Osteoblast (primary cell): ENCODE measurements around the gene PTPRF. TPM values are rescaled to one million over a fixed set of nuclear protein-coding genes. Genes with fewer than 3 reads are reported as not detected.
A peak's percentile ranks its signal among the peaks of the same experiment; 100 is the strongest.

Experiments used
- DNase-seq: peaks from one replicate; pipeline ENCODE4 v3.0.0; 2011; ENCODE audit warnings: low spot score, mixed read lengths; ENCODE audit not compliant: insufficient read length; ENCODE audit errors: missing footprints
- H2AFZ ChIP-seq: 2 replicates; pipeline ENCODE4 v1.6.0; 2011; ENCODE audit warnings: mild to moderate bottlenecking, low read length
- H3K27ac ChIP-seq: 2 replicates; pipeline ENCODE4 v1.5.1; 2011; ENCODE audit warnings: mild to moderate bottlenecking, low read depth, low read length, moderate library complexity
- H3K27me3 ChIP-seq: 2 replicates; pipeline ENCODE4 v1.6.0; 2012; ENCODE audit warnings: mild to moderate bottlenecking, control low read depth, inconsistent platforms, low read length, moderate library complexity; ENCODE audit not compliant: insufficient read depth
- H3K36me3 ChIP-seq: 2 replicates; pipeline ENCODE4 v1.5.1; 2011; ENCODE audit warnings: mild to moderate bottlenecking, low read length, control low read depth, moderate library complexity; ENCODE audit not compliant: insufficient read depth
- H3K4me1 ChIP-seq: 2 replicates; pipeline ENCODE4 v1.5.1; 2011; ENCODE audit warnings: mild to moderate bottlenecking, low read length, control low read depth, moderate library complexity; ENCODE audit not compliant: insufficient read depth
- H3K4me2 ChIP-seq: 2 replicates; pipeline ENCODE4 v1.6.0; 2011; ENCODE audit warnings: mild to moderate bottlenecking, low read length; ENCODE audit not compliant: insufficient read depth
- H3K4me3 ChIP-seq: fragments of 200-600 bp; sonication (generic); 3 replicates; pipeline ENCODE4 v1.5.1; 2012; ENCODE audit warnings: mild to moderate bottlenecking, low read length, inconsistent platforms; ENCODE audit not compliant: insufficient read depth
- H3K79me2 ChIP-seq: 2 replicates; pipeline ENCODE4 v1.6.0; 2012; ENCODE audit warnings: mild to moderate bottlenecking, low read length, control low read depth, inconsistent platforms; ENCODE audit not compliant: insufficient read depth
- H3K9me3 ChIP-seq: 2 replicates; pipeline ENCODE4 v1.5.1; 2011; ENCODE audit warnings: low read depth, low read length, control low read depth
- H4K20me1 ChIP-seq: 2 replicates; pipeline ENCODE4 v1.6.0; 2012; ENCODE audit warnings: mild to moderate bottlenecking, low read length, control low read depth; ENCODE audit not compliant: insufficient read depth
- total RNA-seq: library from RNA; depleted of rRNA; stranded (reverse); fragments of >200 nt; gene quantifications from 2 replicates; pipeline ENCODE4 v1.2.3, GENCODE V29; 2012
- TF ChIP-seq, protein P1 (sequence below): IDR thresholded peaks from 2 replicates; pipeline ENCODE4 v1.5.1; 2011; ENCODE audit warnings: mild to moderate bottlenecking, low read depth, low read length, moderate library complexity; ENCODE audit errors: extremely low read depth

PTPRF gene
- total RNA-seq, 1 donor, result 13.0 TPM

DNA sequence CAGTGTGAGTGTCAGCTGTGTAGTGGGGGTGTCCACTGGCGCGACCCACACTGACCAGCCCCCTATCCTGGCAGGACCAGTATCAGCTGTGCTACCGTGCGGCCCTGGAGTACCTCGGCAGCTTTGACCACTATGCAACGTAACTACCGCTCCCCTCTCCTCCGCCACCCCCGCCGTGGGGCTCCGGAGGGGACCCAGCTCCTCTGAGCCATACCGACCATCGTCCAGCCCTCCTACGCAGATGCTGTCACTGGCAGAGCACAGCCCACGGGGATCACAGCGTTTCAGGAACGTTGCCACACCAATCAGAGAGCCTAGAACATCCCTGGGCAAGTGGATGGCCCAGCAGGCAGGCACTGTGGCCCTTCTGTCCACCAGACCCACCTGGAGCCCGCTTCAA is 91.2 kb downstream of the PTPRF start:
- no peak overlapping the region for H3K4me2 ChIP-seq
- H4K20me1 ChIP-seq, result no peaks in the 10 kb centered on the region
- peaks cover 10% of the 10 kb centered on the region for H3K36me3 ChIP-seq
- DNase-seq, result no peak
- H3K4me1 ChIP-seq, result peaks cover 4% of the 10 kb centered on the region
- H2AFZ ChIP-seq, result no peak overlapping the region
- H3K27ac ChIP-seq, result no peak overlapping the region
- no peaks in the 10 kb centered on the region for H3K79me2 ChIP-seq
- no peaks in the 10 kb centered on the region for H3K27me3 ChIP-seq
- H3K4me3 ChIP-seq, result no peak overlapping the region
- no peaks in the 10 kb centered on the region for H3K9me3 ChIP-seq
- TF ChIP-seq, protein P1, sequence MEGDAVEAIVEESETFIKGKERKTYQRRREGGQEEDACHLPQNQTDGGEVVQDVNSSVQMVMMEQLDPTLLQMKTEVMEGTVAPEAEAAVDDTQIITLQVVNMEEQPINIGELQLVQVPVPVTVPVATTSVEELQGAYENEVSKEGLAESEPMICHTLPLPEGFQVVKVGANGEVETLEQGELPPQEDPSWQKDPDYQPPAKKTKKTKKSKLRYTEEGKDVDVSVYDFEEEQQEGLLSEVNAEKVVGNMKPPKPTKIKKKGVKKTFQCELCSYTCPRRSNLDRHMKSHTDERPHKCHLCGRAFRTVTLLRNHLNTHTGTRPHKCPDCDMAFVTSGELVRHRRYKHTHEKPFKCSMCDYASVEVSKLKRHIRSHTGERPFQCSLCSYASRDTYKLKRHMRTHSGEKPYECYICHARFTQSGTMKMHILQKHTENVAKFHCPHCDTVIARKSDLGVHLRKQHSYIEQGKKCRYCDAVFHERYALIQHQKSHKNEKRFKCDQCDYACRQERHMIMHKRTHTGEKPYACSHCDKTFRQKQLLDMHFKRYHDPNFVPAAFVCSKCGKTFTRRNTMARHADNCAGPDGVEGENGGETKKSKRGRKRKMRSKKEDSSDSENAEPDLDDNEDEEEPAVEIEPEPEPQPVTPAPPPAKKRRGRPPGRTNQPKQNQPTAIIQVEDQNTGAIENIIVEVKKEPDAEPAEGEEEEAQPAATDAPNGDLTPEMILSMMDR, result no peak

DNA sequence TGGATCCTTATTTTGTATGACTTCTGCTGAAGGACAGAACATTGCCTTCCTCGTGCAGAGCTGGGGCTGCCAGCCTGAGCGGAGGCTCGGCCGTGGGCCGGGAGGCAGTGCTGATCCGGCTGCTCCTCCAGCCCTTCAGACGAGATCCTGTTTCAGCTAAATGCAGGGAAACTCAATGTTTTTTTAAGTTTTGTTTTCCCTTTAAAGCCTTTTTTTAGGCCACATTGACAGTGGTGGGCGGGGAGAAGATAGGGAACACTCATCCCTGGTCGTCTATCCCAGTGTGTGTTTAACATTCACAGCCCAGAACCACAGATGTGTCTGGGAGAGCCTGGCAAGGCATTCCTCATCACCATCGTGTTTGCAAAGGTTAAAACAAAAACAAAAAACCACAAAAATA is 91.8 kb downstream of the PTPRF start:
- TF ChIP-seq, protein P1, result no peak
- Histone ChIP-seq H3K27me3 (no peaks in the 10 kb centered on the region), H3K27ac (no peak overlapping the region), H2AFZ (no peak overlapping the region), H3K4me1 (peaks cover 4% of the 10 kb centered on the region), H3K9me3 (no peaks in the 10 kb centered on the region), H3K4me3 (no peak overlapping the region), H3K36me3 (peaks cover 10% of the 10 kb centered on the region), H4K20me1 (no peaks in the 10 kb centered on the region), H3K4me2 (no peak overlapping the region), H3K79me2 (no peaks in the 10 kb centered on the region)
- DNase-seq, result peak; percentile 98

DNA sequence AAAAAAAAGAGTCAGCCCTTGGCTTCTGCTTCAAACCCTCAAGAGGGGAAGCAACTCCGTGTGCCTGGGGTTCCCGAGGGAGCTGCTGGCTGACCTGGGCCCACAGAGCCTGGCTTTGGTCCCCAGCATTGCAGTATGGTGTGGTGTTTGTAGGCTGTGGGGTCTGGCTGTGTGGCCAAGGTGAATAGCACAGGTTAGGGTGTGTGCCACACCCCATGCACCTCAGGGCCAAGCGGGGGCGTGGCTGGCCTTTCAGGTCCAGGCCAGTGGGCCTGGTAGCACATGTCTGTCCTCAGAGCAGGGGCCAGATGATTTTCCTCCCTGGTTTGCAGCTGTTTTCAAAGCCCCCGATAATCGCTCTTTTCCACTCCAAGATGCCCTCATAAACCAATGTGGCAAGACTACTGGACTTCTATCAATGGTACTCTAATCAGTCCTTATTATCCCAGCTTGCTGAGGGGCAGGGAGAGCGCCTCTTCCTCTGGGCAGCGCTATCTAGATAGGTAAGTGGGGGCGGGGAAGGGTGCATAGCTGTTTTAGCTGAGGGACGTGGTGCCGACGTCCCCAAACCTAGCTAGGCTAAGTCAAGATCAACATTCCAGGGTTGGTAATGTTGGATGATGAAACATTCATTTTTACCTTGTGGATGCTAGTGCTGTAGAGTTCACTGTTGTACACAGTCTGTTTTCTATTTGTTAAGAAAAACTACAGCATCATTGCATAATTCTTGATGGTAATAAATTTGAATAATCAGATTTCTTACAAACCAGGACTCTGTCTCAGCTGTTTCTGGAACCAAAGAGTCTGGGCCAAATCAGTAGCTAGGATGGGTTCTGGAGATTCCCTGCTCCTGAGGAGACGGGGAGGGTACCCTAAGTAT is 92.5 kb downstream of the PTPRF start:
- H4K20me1 ChIP-seq, result no peaks in the 10 kb centered on the region
- TF ChIP-seq, protein P1, result no peak
- DNase-seq, result no peak

DNA sequence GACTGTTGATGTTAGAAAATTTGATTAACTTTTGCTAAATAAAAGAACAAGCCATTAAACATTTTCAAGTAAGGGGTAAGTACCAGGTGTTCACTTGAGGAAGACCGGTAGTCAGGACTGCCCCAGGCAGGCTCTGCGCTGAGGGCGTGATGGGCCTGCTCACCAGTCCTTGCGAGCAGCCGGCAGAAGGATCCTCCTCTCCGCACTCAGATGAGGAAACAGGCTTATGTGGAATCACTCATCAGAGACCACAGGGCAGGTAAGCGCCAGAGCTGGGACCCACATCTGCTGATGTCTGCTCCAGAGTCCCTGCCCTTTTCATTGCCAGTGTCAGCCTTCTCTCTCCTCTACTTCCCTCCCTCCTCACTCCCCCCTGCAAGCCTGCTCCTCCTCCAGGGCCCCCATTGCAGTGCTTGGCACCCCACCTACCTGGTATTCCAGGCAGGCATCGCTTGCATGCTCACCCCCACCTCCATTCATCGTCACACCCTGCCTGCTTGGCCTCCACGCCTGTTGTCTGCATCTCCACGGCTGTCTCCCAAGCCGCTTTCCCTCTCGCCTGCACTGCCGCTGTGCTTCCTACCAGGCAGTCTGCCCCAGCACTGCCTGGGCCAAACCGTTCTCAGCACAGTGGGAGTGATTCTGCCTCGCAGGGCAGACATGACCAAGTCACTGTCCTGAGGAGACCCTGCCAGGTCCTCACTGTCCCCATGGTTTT is 94.5 kb downstream of the PTPRF start:
- Histone ChIP-seq H2AFZ (no peak overlapping the region), H3K4me2 (no peak overlapping the region), H3K79me2 (no peaks in the 10 kb centered on the region), H4K20me1 (no peaks in the 10 kb centered on the region), H3K27me3 (no peaks in the 10 kb centered on the region), H3K36me3 (peaks cover 6% of the 10 kb centered on the region), H3K4me1 (peaks cover 4% of the 10 kb centered on the region), H3K27ac (no peak overlapping the region), H3K4me3 (no peak overlapping the region), H3K9me3 (no peaks in the 10 kb centered on the region)
- peak; percentile 46 for DNase-seq
- TF ChIP-seq, protein P1, result no peak

More for the DNA sequence above, 92.5 kb downstream of the PTPRF start:
- no peaks in the 10 kb centered on the region for H3K79me2 ChIP-seq
- no peaks in the 10 kb centered on the region for H3K9me3 ChIP-seq
- H3K27ac ChIP-seq, result no peak overlapping the region
- H2AFZ ChIP-seq, result no peak overlapping the region
- H3K4me1 ChIP-seq, result peaks cover 4% of the 10 kb centered on the region
- no peak overlapping the region for H3K4me3 ChIP-seq
- H3K4me2 ChIP-seq, result no peak overlapping the region
- no peaks in the 10 kb centered on the region for H3K27me3 ChIP-seq
- peaks cover 6% of the 10 kb centered on the region for H3K36me3 ChIP-seq
